RKO (cell line): ENCODE measurements around the gene NEK9.

ENCODE experiments used
- DNase-seq: peaks from one replicate; pipeline ENCODE4 v3.0.0-alpha.2; 2016; ENCODE audit warnings: low spot score

The NEK9 gene

GRCh38 chr14:75143761-75144527 lies 17.1 kb upstream of the NEK9 start:
- no peak for DNase-seq

DNA sequence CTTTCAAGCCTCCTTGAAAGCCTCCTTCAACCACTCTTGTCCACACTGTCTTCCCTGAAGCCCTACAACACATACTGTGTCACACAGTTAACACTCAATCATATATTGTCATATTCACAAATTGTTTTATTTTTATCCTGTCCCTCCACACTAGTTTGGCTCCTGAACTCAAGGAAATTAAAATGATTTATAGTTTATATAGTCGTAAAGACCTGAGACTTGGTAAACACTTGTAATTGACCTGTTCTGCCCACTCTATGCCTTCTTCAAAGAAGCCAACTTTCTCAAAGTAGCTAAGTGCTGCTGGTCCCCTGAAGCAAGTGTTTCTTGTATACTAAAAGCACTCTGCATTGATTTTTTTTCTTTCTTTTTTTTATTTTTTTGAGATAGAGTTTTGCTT lies 15.6 kb upstream of the NEK9 start:
- DNase-seq, result no peak

DNA sequence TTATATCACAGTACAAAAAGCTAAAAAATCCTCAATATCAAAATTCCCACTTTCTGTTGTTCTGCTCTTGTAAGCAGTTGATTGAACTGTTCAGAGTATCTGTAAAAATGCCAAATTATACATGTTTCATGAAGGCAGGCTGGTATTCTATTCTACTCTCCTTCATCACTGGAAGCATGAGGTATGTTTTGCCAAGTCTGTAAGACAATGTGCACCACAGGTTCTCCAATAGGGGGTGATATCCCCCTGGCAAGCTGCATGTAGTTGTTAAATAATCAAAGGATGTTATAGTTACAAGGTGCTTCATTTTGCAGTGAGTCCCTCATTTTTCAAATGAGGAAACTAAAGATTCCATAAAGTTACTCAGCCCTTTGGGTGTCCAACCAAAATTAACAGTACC lies 15.1 kb upstream of the NEK9 start:
- no peak for DNase-seq

GRCh38 chr14:75141062-75141461 lies 14.2 kb upstream of the NEK9 start:
- no peak for DNase-seq

- no peak for DNase-seq
Measured at GRCh38 chr14:75140620-75141019, 13.8 kb upstream of the NEK9 start.

DNA sequence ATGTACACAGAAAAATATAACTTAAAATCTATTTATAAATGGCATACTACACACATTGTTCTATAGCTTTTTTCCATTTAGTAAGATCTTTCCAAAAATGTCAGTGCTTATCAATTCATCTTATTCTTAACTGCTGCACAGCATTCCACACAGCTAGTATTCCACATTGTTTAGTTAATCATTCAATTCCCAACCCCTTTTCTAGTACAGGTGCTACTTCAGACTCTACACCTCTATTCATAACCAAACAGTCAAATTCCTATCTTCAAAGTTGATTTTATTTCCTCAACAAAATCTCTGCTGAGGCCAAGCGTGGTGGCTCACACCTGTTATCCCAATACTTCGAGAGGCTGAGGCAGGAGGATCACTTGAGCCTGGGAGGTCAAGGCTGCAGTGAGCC lies 12.3 kb upstream of the NEK9 start:
- DNase-seq, result no peak

DNA sequence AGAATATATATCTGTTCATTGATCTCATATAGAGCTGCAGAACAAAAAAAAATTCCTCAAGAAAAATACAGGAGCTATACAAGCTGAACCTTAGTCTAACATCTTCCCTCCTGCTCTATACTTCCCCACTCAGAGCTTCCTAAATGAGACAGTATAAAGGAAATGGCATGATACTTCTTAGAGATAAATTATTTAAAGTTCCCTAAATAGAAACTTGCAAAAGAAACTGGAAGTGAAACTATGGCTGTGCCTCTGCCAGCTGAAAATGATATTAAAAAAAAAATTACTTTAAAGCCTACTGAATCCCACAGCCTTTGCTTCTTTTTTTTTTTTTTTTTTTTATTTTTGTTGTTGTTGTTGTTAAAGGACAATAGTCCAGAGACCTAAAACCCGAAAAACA lies 11.6 kb upstream of the NEK9 start:
- no peak for DNase-seq

DNA sequence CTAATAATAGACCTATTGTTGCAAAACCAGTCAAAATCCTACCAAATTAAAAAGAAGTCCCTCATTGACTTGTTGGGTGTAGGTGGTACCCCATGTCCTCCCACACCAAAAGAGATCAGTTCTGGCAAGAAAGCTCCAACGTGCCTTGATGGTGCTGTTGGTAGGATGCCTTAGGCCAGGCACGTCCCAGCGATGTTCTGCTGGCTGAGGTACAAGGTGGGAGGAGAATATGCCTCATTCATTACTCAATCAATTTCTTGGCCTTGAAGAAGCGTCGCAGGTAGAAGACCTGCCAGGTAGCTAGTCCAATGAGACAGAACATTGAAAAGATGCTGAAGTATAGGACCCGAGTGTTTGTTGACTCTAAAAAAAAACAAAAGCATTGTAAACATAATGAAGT lies 7.8 kb upstream of the NEK9 start:
- no peak for DNase-seq

DNA sequence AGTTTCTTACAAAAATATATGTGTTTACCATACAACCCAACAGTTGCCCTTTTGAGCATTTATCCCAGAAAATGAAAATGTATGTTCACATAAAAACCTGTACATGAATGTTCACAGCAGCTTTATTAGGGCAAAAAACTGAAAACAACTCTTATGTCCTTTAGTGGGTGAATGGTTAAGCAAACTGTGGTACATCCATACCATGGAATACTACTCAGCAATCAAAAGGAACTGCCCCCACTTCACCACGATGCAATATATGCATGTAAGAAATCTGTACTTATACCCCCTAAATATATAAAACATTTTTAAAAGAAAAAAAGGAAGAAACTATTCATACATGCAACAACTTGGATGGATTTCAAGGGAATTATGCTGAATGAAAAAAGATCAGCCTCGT lies 6.7 kb upstream of the NEK9 start:
- no peak for DNase-seq

DNA sequence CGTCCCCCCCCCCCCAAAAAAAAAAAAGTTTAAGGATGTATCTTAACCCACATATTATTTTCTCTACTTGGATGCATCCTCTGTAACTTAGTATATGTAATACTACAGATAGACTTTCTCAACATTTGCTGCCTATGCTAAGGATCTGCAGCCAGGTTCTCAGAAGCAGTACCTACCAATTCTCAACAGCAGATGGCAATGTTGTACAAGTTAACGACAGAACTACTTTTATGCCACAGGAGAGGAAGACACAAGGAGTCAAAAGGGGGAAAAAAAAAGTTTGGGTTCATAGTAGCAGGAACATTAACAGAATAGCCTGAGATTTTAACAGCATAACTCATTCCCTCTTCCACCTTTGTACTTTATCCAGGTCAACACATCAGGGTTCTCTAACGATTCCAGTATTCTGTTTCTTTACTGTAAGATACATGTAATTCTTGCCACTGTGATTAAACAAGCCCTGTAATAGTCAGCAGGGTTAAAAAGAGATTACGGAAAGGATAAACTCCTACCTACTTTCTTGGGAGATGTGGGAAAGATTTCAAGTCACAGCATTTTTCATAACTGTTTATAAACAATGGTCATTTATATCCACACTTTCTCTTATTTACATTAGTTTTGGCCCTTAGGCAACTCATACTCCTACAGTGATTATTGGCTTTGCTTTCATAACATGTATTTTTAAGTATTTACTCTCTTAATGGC lies 5.7 kb upstream of the NEK9 start:
- peak; percentile 82 for DNase-seq

GRCh38 chr14:75128596-75128990 lies 1.7 kb upstream of the NEK9 start:
- no peak for DNase-seq

- DNase-seq, result peak; percentile 35
Measured at GRCh38 chr14:75127903-75128595, 1.2 kb upstream of the NEK9 start.

DNA sequence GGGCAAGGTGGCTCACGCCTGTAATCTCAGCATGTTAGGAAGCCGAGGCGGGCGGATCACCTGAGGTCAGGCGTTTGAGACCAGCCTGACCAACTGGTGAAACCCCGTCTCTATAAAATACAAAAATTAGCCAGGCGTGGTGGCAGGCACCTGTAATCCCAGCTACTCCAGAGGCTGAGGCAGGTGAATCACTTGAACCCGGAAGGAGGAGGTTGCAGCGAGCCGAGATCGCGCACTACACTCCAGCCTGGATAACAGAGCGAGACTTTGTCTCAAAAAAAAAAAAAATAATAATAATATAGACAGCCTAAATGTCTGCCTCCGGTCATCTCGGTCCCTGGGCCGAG lies 599 bp upstream of the NEK9 start:
- peak; percentile 39 for DNase-seq

GRCh38 chr14:75126121-75126544 lies 715 bp downstream of the NEK9 start:
- DNase-seq, result peak; percentile 49

GRCh38 chr14:75125617-75126016 lies 1.2 kb downstream of the NEK9 start:
- DNase-seq, result peak; percentile 75

- peak; percentile 84 for DNase-seq
Measured at GRCh38 chr14:75123991-75124390, 2.9 kb downstream of the NEK9 start.

- no peak for DNase-seq
Measured at GRCh38 chr14:75121552-75121951, 5.3 kb downstream of the NEK9 start.

DNA sequence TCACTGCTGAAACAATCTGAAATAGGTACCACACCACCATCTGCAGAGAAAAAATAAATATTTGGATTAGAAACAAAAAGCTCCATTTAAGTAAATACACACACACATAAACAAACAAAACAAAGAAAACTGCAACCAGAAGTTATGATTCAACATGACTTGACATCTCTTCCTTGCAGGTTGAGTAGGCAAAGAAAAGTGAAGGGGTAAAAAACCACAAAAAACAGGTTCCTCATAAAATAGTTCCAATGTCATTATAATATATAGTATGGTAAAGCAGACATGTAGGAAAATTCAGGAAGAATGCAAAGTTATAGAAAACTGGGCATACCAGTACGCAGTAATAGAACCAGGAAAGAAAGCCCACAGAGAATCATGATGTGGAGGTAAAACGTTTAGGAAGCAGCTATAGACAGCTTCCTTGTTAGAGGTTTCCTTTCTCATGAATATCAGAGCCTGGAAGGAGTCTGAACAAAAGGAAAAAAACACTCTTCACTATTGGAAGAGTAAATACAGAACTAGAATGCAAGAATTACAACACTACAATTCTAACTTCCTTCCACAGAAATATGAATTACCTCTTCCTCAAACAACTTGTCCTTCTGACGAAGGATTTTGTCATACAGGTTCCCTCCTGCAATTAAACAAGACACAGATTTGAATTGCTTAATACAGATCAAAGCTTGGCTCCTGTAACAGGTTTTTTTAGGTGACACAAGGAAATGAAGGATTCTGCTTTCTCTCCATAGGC lies 6.1 kb downstream of the NEK9 start:
- DNase-seq, result no peak

GRCh38 chr14:75119056-75119455 lies 7.8 kb downstream of the NEK9 start:
- DNase-seq, result no peak

GRCh38 chr14:75113932-75114539 lies 12.8 kb downstream of the NEK9 start:
- no peak for DNase-seq

DNA sequence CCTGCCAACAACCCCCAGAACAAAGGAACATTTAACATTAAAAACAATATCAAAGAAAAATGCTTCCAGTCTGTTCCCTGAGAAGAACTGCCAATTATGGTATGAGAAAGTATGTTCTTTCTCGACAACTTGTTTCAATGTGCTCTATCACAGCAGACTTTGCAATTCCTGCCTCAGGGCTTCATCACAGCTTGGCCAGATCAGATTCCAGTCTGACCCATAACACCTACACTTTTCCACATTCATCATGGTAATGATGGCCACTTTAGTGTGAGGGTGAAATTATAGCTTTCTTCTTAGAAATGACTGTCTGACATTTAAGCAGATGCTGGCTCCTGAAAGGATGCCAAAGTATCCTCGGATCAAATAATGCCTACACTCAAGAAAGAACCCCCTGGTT lies 17.0 kb downstream of the NEK9 start:
- no peak for DNase-seq

GRCh38 chr14:75107186-75107585 lies 19.7 kb downstream of the NEK9 start:
- no peak for DNase-seq
